Measurements from ENCODE around the gene PEAR1. TPM values are rescaled to one million over a fixed set of nuclear protein-coding genes. Genes with fewer than 3 reads are reported as not detected.

Gene PEAR1
- total RNA-seq, 1 experiment from 2014 or later = 11.9 TPM

- H3K4me2 ChIP-seq (ENCODE audit: low read length) = no peak overlapping the region
- no peak overlapping the region for H3K27ac ChIP-seq (ENCODE audit: low read length)
- peaks cover 10% of the 10 kb centered on the region; the same call in 1 of the 2 replicates for H3K4me1 ChIP-seq (ENCODE audit: insufficient read depth, low read length)
- POLR2A ChIA-PET (ENCODE audit: unreplicated experiment) = no interaction called here
- H4K20me1 ChIP-seq (ENCODE audit: low read length) = no peaks in the 10 kb centered on the region
- no peaks in the 10 kb centered on the region for H3K9me2 ChIP-seq (replicated peaks; ENCODE audit: low read length)
- H3K9me3 ChIP-seq (ENCODE audit: low read length) = no peaks in the 10 kb centered on the region
- no peaks in the 10 kb centered on the region for H3K27me3 ChIP-seq (ENCODE audit: low read length)
- no peaks in the 10 kb centered on the region for H3F3A ChIP-seq (ENCODE audit: low read length, unreplicated experiment)
- H3K36me3 ChIP-seq (ENCODE audit: low read depth, low read length) = peaks cover 52% of the 10 kb centered on the region
- no peaks in the 10 kb centered on the region for H3K79me2 ChIP-seq (ENCODE audit: low read length)
- no peak overlapping the region for H2AFZ ChIP-seq (ENCODE audit: low read length)
- CTCF ChIA-PET = no interaction called here
- DNase-seq (no peak), ATAC-seq (no peak)
- intact Hi-C loops (cut with micrococcal nuclease) = no loop called here
- no peak overlapping the region for H3K4me3 ChIP-seq (ENCODE audit: low read length)
- TF ChIP-seq EZH2phosphoT487 (IDR thresholded peaks at IDR 0.05; ENCODE audit: borderline replicate concordance, low read length) (no peak), EZH2 (IDR thresholded peaks at IDR 0.05; ENCODE audit: low read length, unreplicated experiment) (no peak), CTCF (conservative IDR thresholded peaks at IDR 0.05; ENCODE audit: low read depth, low read length) (no peak)
- no TSS peak for BruUV-seq (replicated peaks)
- H3K9ac ChIP-seq (ENCODE audit: low read length) = no peak overlapping the region
Measured at GRCh38 chr1:156949127-156949526, 55.6 kb downstream of the PEAR1 start.

GRCh38 chr1:156951371-156951770 lies 57.9 kb downstream of the PEAR1 start:
- Histone ChIP-seq H3K9me2 (replicated peaks; ENCODE audit: low read length) (no peaks in the 10 kb centered on the region), H2AFZ (ENCODE audit: low read length) (no peak overlapping the region), H3K4me1 (ENCODE audit: insufficient read depth, low read length) (peaks cover 5% of the 10 kb centered on the region; the same call in 1 of the 2 replicates), H3F3A (ENCODE audit: low read length, unreplicated experiment) (no peaks in the 10 kb centered on the region), H3K9me3 (ENCODE audit: low read length) (no peaks in the 10 kb centered on the region), H3K27ac (ENCODE audit: low read length) (no peak overlapping the region), H3K79me2 (ENCODE audit: low read length) (no peaks in the 10 kb centered on the region), H3K4me3 (ENCODE audit: low read length) (no peak overlapping the region), H4K20me1 (ENCODE audit: low read length) (no peaks in the 10 kb centered on the region), H3K27me3 (ENCODE audit: low read length) (no peaks in the 10 kb centered on the region), H3K9ac (ENCODE audit: low read length) (no peak overlapping the region), H3K36me3 (ENCODE audit: low read depth, low read length) (peaks cover 47% of the 10 kb centered on the region), H3K4me2 (ENCODE audit: low read length) (no peak overlapping the region)
- intact Hi-C loops (cut with micrococcal nuclease) = no loop called here
- ATAC-seq = no peak
- no TSS peak for BruUV-seq (replicated peaks)
- ChIA-PET CTCF (no interaction called here), POLR2A (ENCODE audit: unreplicated experiment) (no interaction called here)
- DNase-seq = no peak
- TF ChIP-seq EZH2phosphoT487 (IDR thresholded peaks at IDR 0.05; ENCODE audit: borderline replicate concordance, low read length) (no peak), CTCF (conservative IDR thresholded peaks at IDR 0.05; ENCODE audit: low read depth, low read length) (no peak), EZH2 (IDR thresholded peaks at IDR 0.05; ENCODE audit: low read length, unreplicated experiment) (no peak)

- Histone ChIP-seq H3K9me2 (replicated peaks; ENCODE audit: low read length) (no peaks in the 10 kb centered on the region), H3K4me1 (ENCODE audit: insufficient read depth, low read length) (peaks cover 14% of the 10 kb centered on the region; the same call in 1 of the 2 replicates), H3K4me2 (ENCODE audit: low read length) (no peak overlapping the region), H3K27ac (ENCODE audit: low read length) (no peak overlapping the region), H3K9ac (ENCODE audit: low read length) (no peak overlapping the region), H3K27me3 (ENCODE audit: low read length) (no peaks in the 10 kb centered on the region), H3F3A (ENCODE audit: low read length, unreplicated experiment) (no peaks in the 10 kb centered on the region), H4K20me1 (ENCODE audit: low read length) (no peaks in the 10 kb centered on the region), H3K9me3 (ENCODE audit: low read length) (no peaks in the 10 kb centered on the region), H3K36me3 (ENCODE audit: low read depth, low read length) (peaks cover 29% of the 10 kb centered on the region), H3K79me2 (ENCODE audit: low read length) (no peaks in the 10 kb centered on the region), H2AFZ (ENCODE audit: low read length) (no peak overlapping the region), H3K4me3 (ENCODE audit: low read length) (no peak overlapping the region)
- ChIA-PET CTCF (no interaction called here), POLR2A (ENCODE audit: unreplicated experiment) (no interaction called here)
- intact Hi-C loops (cut with micrococcal nuclease) = no loop called here
- ATAC-seq (no peak), DNase-seq (no peak)
- no TSS peak for BruUV-seq (replicated peaks)
- no peak for TF ChIP-seq CTCF (conservative IDR thresholded peaks at IDR 0.05; ENCODE audit: low read depth, low read length)
Measured at GRCh38 chr1:156953571-156953970, 60.1 kb downstream of the PEAR1 start.
